Measurements from ENCODE around the gene UNK.

DNA sequence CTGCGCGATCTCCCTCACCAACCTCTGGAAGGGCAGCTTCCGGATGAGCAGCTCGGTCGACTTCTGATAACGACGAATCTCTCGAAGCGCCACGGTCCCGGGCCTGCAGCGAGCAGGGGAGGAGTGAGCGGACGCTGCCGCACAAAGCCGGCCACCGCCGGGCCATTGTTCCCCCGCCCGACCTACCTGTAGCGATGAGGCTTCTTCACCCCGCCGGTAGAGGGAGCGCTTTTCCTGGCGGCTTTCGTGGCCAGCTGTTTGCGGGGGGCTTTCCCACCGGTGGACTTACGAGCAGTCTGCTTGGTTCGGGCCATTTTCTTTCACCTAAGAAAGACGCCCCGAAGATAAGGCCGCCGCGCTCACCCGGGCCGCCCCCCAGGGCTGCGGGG lies 5.8 kb upstream of the UNK start:
- no peak for TF ChIP-seq TARDBP (IDR thresholded peaks at IDR 0.05)
- TF ChIP-seq L3MBTL2 (conservative IDR thresholded peaks at IDR 0.05), result no peak
- TF ChIP-seq FOXM1 (IDR thresholded peaks at IDR 0.05; ENCODE audit: borderline replicate concordance), result peak; percentile 43; the same call in 1 of the 2 replicates

Data from HEK293T (cell line).